ENCODE data around the gene CHMP1A. TPM values are rescaled to one million over a fixed set of nuclear protein-coding genes. Genes with fewer than 3 reads are reported as not detected.
A peak's percentile ranks its signal among the peaks of the same experiment; 100 is the strongest.

The CHMP1A gene
- total RNA-seq, 2 donors from 2014 or later: 118 to 176 TPM

GRCh38 chr16:89689142-89689541 is 31.6 kb upstream of the CHMP1A start:
- intact Hi-C loops (cut with DNase I): no loop called here
- TF ChIP-seq, protein P1, sequence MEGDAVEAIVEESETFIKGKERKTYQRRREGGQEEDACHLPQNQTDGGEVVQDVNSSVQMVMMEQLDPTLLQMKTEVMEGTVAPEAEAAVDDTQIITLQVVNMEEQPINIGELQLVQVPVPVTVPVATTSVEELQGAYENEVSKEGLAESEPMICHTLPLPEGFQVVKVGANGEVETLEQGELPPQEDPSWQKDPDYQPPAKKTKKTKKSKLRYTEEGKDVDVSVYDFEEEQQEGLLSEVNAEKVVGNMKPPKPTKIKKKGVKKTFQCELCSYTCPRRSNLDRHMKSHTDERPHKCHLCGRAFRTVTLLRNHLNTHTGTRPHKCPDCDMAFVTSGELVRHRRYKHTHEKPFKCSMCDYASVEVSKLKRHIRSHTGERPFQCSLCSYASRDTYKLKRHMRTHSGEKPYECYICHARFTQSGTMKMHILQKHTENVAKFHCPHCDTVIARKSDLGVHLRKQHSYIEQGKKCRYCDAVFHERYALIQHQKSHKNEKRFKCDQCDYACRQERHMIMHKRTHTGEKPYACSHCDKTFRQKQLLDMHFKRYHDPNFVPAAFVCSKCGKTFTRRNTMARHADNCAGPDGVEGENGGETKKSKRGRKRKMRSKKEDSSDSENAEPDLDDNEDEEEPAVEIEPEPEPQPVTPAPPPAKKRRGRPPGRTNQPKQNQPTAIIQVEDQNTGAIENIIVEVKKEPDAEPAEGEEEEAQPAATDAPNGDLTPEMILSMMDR (IDR thresholded peaks at IDR 0.05): no peak
- Histone ChIP-seq H3K4me1 (peaks cover 11% of the 10 kb centered on the region), H3K4me3 (no peak overlapping the region), H3K36me3 (peaks cover 17% of the 10 kb centered on the region), H3K27ac (no peak overlapping the region), H3K27me3 (no peaks in the 10 kb centered on the region), H3K9ac (ENCODE audit: low read depth in 2 of 2, low read length in 2 of 2) (no peak overlapping the region), H3K9me3 (no peaks in the 10 kb centered on the region)
- DNase-seq: no peak

- no peaks in the 10 kb centered on the region for H3K9me3 ChIP-seq
- no peaks in the 10 kb centered on the region for H3K27me3 ChIP-seq
- H3K27ac ChIP-seq: no peak overlapping the region
- TF ChIP-seq, protein P1 (IDR thresholded peaks at IDR 0.05): no peak
- intact Hi-C loops (cut with DNase I): no loop called here
- H3K4me1 ChIP-seq: peaks cover 11% of the 10 kb centered on the region
- H3K4me3 ChIP-seq: no peak overlapping the region
- no peak for DNase-seq
- H3K36me3 ChIP-seq: peaks cover 13% of the 10 kb centered on the region
- peak overlapping the region in 1 of 2 donors; percentile 21 for H3K9ac ChIP-seq (ENCODE audit: low read depth in 2 of 2, low read length in 2 of 2)
These were observed 30.9 kb upstream of the CHMP1A start for GRCh38 chr16:89688395-89688794.

DNA sequence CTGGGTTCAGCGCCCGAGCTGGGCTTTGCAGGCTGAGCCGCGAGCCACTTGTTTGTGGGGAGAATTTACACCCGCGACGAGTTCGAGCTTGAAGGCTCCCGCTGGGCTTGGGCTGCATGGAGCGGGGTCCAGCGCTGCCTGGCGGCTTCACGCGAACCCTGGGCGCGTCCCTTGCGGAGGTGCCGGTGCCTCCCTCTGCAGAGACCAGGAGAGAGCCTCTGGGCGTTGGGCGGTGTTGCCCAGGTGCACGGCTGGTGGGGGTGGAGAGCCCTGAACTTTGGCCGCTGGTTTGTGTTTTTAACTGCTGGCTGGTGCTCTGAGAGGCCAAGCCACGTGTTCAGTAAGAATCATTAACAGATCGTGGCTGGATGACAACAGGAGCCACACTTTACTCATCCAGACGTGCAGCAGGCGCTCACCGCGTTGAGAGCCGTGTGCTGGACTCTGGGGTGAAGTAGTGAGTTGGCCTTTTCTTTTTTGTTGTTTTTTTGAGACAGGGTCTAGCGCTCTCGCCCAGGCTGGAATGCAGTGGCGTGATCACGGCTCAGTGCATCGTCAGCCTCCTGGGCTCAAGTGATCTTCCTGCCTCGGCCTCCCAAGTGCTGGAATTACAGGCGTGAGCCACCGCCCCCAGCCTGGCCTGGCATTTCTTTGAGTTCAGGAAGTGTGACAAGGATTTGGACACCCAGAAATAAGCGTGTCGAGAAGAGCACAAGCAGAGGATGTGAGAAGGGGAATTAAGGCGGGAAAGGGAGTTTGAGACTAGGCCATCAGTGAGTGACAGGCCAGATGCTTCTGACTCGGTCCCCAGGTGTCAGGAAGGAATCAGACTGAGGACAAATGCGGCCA is 29.8 kb upstream of the CHMP1A start:
- peaks cover 11% of the 10 kb centered on the region for H3K36me3 ChIP-seq
- H3K27ac ChIP-seq: peak overlapping the region; percentile 90
- TF ChIP-seq, protein P1 (IDR thresholded peaks at IDR 0.05): no peak
- peaks cover 11% of the 10 kb centered on the region for H3K4me1 ChIP-seq
- peak; percentile 93 for DNase-seq
- intact Hi-C loops (cut with DNase I): no loop called here
- peak overlapping the region; percentile 95 for H3K4me3 ChIP-seq
- no peaks in the 10 kb centered on the region for H3K27me3 ChIP-seq
- no peaks in the 10 kb centered on the region for H3K9me3 ChIP-seq
- H3K9ac ChIP-seq (ENCODE audit: low read depth in 2 of 2, low read length in 2 of 2): peak overlapping the region; percentile 83 to 85

GRCh38 chr16:89686520-89687091 is 29.1 kb upstream of the CHMP1A start, which contains the start of gene CDK10:
TSS of gene CDK10 (plus strand) at chr16:89686689. CDS start at chr16:89686711, 22 bp downstream.
- peak within 1 kb of the TSS; percentile 90 for H3K27ac ChIP-seq
- intact Hi-C loops (cut with DNase I): no loop called here
- peak within 1 kb of the TSS; percentile 95 for H3K4me3 ChIP-seq
- peak; percentile 94 for DNase-seq
- no peaks in the 10 kb centered on the region for H3K9me3 ChIP-seq
- peaks cover 5% of the 10 kb centered on the region for H3K36me3 ChIP-seq
- H3K4me1 ChIP-seq: peaks cover 11% of the 10 kb centered on the region
- H3K27me3 ChIP-seq: no peaks in the 10 kb centered on the region
- TF ChIP-seq, protein P1 (IDR thresholded peaks at IDR 0.05): no peak
- H3K9ac ChIP-seq (ENCODE audit: low read depth in 2 of 2, low read length in 2 of 2): peak within 1 kb of the TSS; percentile 83 to 85

DNA sequence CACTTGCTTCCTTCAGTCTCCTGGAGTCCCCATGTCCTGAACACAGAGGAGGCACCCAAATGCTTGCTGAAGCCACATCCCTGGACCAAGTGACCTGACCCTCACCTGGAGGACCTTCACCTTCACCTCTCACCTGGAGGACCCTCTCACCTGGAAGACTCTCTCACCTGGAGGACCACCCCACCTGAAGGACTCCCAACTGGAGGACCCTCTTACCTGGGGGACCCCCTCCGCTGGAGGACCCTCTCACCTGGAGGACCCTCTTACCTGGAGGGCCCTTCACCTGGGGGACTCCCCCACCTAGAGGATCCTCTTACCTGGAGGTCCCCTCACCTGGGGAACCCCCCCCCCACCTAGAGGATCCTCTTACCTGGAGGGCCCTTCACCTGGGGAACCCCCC is 28.4 kb upstream of the CHMP1A start:
- Histone ChIP-seq H3K9ac (ENCODE audit: low read depth in 2 of 2, low read length in 2 of 2) (no peak overlapping the region), H3K4me3 (no peak overlapping the region), H3K36me3 (no peaks in the 10 kb centered on the region), H3K9me3 (no peaks in the 10 kb centered on the region), H3K27me3 (no peaks in the 10 kb centered on the region), H3K4me1 (peaks cover 11% of the 10 kb centered on the region), H3K27ac (no peak overlapping the region)
- TF ChIP-seq, protein P1 (IDR thresholded peaks at IDR 0.05): no peak
- no peak for DNase-seq
- intact Hi-C loops (cut with DNase I): no loop called here

Measured in colonic mucosa (tissue), 4 donors.